ENCODE measurements around the gene WNT6. TPM values are rescaled to one million over a fixed set of nuclear protein-coding genes. Genes with fewer than 3 reads are reported as not detected.

WNT6 gene
- total RNA-seq, 2 donors from 2014 or later, result not detected

- Mint-ChIP-seq H3K36me3 (ENCODE audit: low read depth) (peaks cover 73% of the 10 kb centered on the region), H3K4me3 (no peak overlapping the region), H3K4me1 (no peaks in the 10 kb centered on the region), H3K9me3 (no peaks in the 10 kb centered on the region), H3K27me3 (ENCODE audit: insufficient read depth) (no peaks in the 10 kb centered on the region), H3K27ac (no peak overlapping the region)
- DNase-seq, result no peak
- Histone ChIP-seq H3K36me3 (ENCODE audit: control insufficient read depth, insufficient read depth, low read length) (peaks cover 58% of the 10 kb centered on the region), H3K4me3 (ENCODE audit: low read length) (no peak overlapping the region), H3K27ac (ENCODE audit: low read depth, low read length) (no peak overlapping the region), H3K9ac (ENCODE audit: extremely low read depth, low read length, poor library complexity, severe bottlenecking) (no peak overlapping the region), H3K4me1 (ENCODE audit: control insufficient read depth, insufficient read depth, low read length) (no peaks in the 10 kb centered on the region), H3K9me3 (ENCODE audit: control insufficient read depth, low read length) (no peaks in the 10 kb centered on the region), H3K27me3 (ENCODE audit: control insufficient read depth, insufficient read depth, low read length, poor library complexity, severe bottlenecking) (no peaks in the 10 kb centered on the region)
- 93 to 95% methylated on average over 3 to 12 of the region's 13 CpGs for WGBS, 2 experiments (ENCODE audit: insufficient coverage in 1 of 2, insufficient read length in 1 of 2)
- TF ChIP-seq, protein P1, sequence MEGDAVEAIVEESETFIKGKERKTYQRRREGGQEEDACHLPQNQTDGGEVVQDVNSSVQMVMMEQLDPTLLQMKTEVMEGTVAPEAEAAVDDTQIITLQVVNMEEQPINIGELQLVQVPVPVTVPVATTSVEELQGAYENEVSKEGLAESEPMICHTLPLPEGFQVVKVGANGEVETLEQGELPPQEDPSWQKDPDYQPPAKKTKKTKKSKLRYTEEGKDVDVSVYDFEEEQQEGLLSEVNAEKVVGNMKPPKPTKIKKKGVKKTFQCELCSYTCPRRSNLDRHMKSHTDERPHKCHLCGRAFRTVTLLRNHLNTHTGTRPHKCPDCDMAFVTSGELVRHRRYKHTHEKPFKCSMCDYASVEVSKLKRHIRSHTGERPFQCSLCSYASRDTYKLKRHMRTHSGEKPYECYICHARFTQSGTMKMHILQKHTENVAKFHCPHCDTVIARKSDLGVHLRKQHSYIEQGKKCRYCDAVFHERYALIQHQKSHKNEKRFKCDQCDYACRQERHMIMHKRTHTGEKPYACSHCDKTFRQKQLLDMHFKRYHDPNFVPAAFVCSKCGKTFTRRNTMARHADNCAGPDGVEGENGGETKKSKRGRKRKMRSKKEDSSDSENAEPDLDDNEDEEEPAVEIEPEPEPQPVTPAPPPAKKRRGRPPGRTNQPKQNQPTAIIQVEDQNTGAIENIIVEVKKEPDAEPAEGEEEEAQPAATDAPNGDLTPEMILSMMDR (conservative IDR thresholded peaks at IDR 0.05), result no peak
Measured at GRCh38 chr2:218814540-218815243, 44.9 kb upstream of the WNT6 start.

GRCh38 chr2:218815244-218815637 is 44.4 kb upstream of the WNT6 start:
- Histone ChIP-seq H3K27ac (ENCODE audit: low read depth, low read length) (no peak overlapping the region), H3K36me3 (ENCODE audit: control insufficient read depth, insufficient read depth, low read length) (peaks cover 58% of the 10 kb centered on the region), H3K27me3 (ENCODE audit: control insufficient read depth, insufficient read depth, low read length, poor library complexity, severe bottlenecking) (no peaks in the 10 kb centered on the region), H3K4me1 (ENCODE audit: control insufficient read depth, insufficient read depth, low read length) (no peaks in the 10 kb centered on the region), H3K9ac (ENCODE audit: extremely low read depth, low read length, poor library complexity, severe bottlenecking) (no peak overlapping the region), H3K4me3 (ENCODE audit: low read length) (no peak overlapping the region), H3K9me3 (ENCODE audit: control insufficient read depth, low read length) (no peaks in the 10 kb centered on the region)
- Mint-ChIP-seq H3K36me3 (ENCODE audit: low read depth) (peaks cover 73% of the 10 kb centered on the region), H3K9me3 (no peaks in the 10 kb centered on the region), H3K27ac (no peak overlapping the region), H3K27me3 (ENCODE audit: insufficient read depth) (no peaks in the 10 kb centered on the region), H3K4me1 (no peaks in the 10 kb centered on the region), H3K4me3 (no peak overlapping the region)
- TF ChIP-seq, protein P1 (conservative IDR thresholded peaks at IDR 0.05), result no peak
- 91 to 92% methylated on average over 5 of the region's 5 CpGs for WGBS, 2 experiments (ENCODE audit: insufficient coverage in 1 of 2, insufficient read length in 1 of 2)
- no peak for DNase-seq

DNA sequence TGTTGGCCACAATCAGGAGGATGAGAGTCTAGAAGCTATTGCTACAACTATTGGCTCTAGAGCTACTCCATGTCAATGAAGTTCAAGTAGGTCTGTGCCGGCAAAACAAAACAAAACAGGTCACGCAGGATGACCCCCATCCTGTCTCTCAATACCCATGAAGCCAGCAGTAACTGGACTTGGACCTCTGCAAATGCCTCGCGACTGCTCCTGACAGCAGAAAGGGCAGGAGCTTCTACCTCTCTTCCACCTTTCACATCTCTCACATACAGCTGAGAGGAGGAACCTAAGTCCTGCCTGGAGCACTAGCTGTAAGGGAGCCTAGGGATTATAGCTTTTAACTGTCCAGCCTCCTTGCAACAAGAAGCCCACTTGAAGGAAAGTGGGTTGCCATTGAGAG is 44.0 kb upstream of the WNT6 start:
- H3K9me3 Mint-ChIP-seq, result no peaks in the 10 kb centered on the region
- H3K27me3 Mint-ChIP-seq (ENCODE audit: insufficient read depth), result no peaks in the 10 kb centered on the region
- Histone ChIP-seq H3K9me3 (ENCODE audit: control insufficient read depth, low read length) (no peaks in the 10 kb centered on the region), H3K9ac (ENCODE audit: extremely low read depth, low read length, poor library complexity, severe bottlenecking) (no peak overlapping the region), H3K27ac (ENCODE audit: low read depth, low read length) (no peak overlapping the region), H3K4me1 (ENCODE audit: control insufficient read depth, insufficient read depth, low read length) (no peaks in the 10 kb centered on the region), H3K4me3 (ENCODE audit: low read length) (no peak overlapping the region), H3K27me3 (ENCODE audit: control insufficient read depth, insufficient read depth, low read length, poor library complexity, severe bottlenecking) (no peaks in the 10 kb centered on the region), H3K36me3 (ENCODE audit: control insufficient read depth, insufficient read depth, low read length) (peaks cover 58% of the 10 kb centered on the region)
- H3K36me3 Mint-ChIP-seq (ENCODE audit: low read depth), result peaks cover 74% of the 10 kb centered on the region
- no peak overlapping the region for H3K27ac Mint-ChIP-seq
- H3K4me1 Mint-ChIP-seq, result no peaks in the 10 kb centered on the region
- TF ChIP-seq, protein P1 (conservative IDR thresholded peaks at IDR 0.05), result no peak
- no peak for DNase-seq
- 80 to 90% methylated on average over 1 to 4 of the region's 4 CpGs for WGBS, 2 experiments (ENCODE audit: insufficient coverage in 1 of 2, insufficient read length in 1 of 2)
- H3K4me3 Mint-ChIP-seq, result no peak overlapping the region

Measured in endodermal cell (in vitro differentiated cells).